OCI-LY7 (cell line): ENCODE results near the gene RGS10. TPM values are rescaled to one million over a fixed set of nuclear protein-coding genes. Genes with fewer than 3 reads are reported as not detected.

Source experiments
- BruUV-seq: library from RNA; stranded (reverse); fragments of 400-500 nt; replicated peaks from 2 replicates; lab custom pipeline; 2021; lab: Mats Ljungman, UMichigan
- CTCF ChIA-PET: fragments of 300-600 bp; sonication (Branson Sonifier 250); formaldehyde crosslinking; loops from one replicate; lab custom pipeline; 2022; ENCODE audit warnings: antibody characterized with exemption; ENCODE audit not compliant: unreplicated experiment; lab: Charles Lee
- POLR2A ChIA-PET: fragments of 300-600 bp; sonication (Branson Sonifier 250); formaldehyde crosslinking; loops from one replicate; lab custom pipeline; 2022; ENCODE audit warnings: antibody characterized with exemption; lab: Charles Lee
- DNase-seq: peaks from one replicate; pipeline ENCODE4 v3.0.0-alpha.2; 2015; ENCODE audit warnings: low spot score
- H2AFZ ChIP-seq: fragments of 200-600 bp; sonication (generic), shearing (Covaris generic); 2 replicates; pipeline ENCODE4 v1.6.1; 2014; ENCODE audit warnings: mild to moderate bottlenecking, antibody characterized with exemption, low read length, moderate library complexity
- H3K27ac ChIP-seq: fragments of 200-600 bp; sonication (generic); 2 replicates; pipeline ENCODE4 v1.5.1; 2014; ENCODE audit warnings: mixed run types, low read depth, mild to moderate bottlenecking, moderate library complexity, low read length, inconsistent platforms; ENCODE audit not compliant: poor library complexity, severe bottlenecking
- H3K36me3 ChIP-seq: fragments of 200-600 bp; sonication (generic); 2 replicates; pipeline ENCODE4 v1.6.1; 2014; ENCODE audit warnings: mild to moderate bottlenecking, antibody characterized with exemption, low read length, moderate library complexity, mixed read lengths; ENCODE audit not compliant: insufficient read depth
- H3K4me1 ChIP-seq: fragments of 200-600 bp; sonication (generic); 2 replicates; pipeline ENCODE4 v1.5.1; 2014; ENCODE audit warnings: mild to moderate bottlenecking, low read length; ENCODE audit not compliant: insufficient read depth, poor library complexity, severe bottlenecking
- H3K4me2 ChIP-seq: fragments of 200-600 bp; sonication (generic); 2 replicates; pipeline ENCODE4 v1.6.1; 2014; ENCODE audit warnings: mild to moderate bottlenecking, low read length
- H3K4me3 ChIP-seq: fragments of 200-600 bp; sonication (generic); 2 replicates; pipeline ENCODE4 v1.5.1; 2014; ENCODE audit warnings: mild to moderate bottlenecking, low read depth, low read length; ENCODE audit not compliant: poor library complexity, severe bottlenecking
- H3K79me2 ChIP-seq: fragments of 200-600 bp; sonication (generic); 2 replicates; pipeline ENCODE4 v1.6.1; 2016; ENCODE audit warnings: low read depth, mild to moderate bottlenecking, low read length, moderate library complexity, mixed read lengths; ENCODE audit not compliant: insufficient read depth
- H3K9me2 ChIP-seq: fragments of 200-600 bp; sonication (generic); 2 replicates; pipeline ENCODE4 v1.6.1; 2016; ENCODE audit warnings: mild to moderate bottlenecking, low read length, mixed read lengths; ENCODE audit not compliant: insufficient read depth
- H3K9me3 ChIP-seq: fragments of 200-600 bp; sonication (generic); 2 replicates; pipeline ENCODE4 v1.6.1; 2014; ENCODE audit warnings: mild to moderate bottlenecking, mixed run types, low read length, mixed read lengths
- H4K20me1 ChIP-seq: fragments of 200-600 bp; sonication (generic); 2 replicates; pipeline ENCODE4 v1.6.1; 2014; ENCODE audit warnings: mild to moderate bottlenecking, antibody characterized with exemption, low read length, moderate library complexity, mixed read lengths; ENCODE audit not compliant: insufficient read depth
- EZH2phosphoT487 ChIP-seq: fragments of 200-600 bp; sonication (generic); IDR thresholded peaks from 2 replicates; pipeline ENCODE4 v1.6.1; 2018; ENCODE audit warnings: low read depth, borderline replicate concordance, mild to moderate bottlenecking, mixed run types, antibody characterized with exemption, low read length, moderate library complexity, mixed read lengths
- intact Hi-C: fragments of 100-400 bp; cut with micrococcal nuclease; formaldehyde crosslinking; loops from one replicate; pipeline ENCODE4 v1.10.0; 2022; ENCODE audit not compliant: unreplicated experiment
- total RNA-seq, 2 experiments: library from RNA; depleted of rRNA in 1 of 2; stranded (reverse); fragments of >200 nt in 1 of 2; shearing (Covaris generic) in 1 of 2; gene quantifications; 2 replicates each; pipeline ENCODE4 v1.2.3, GENCODE V29; 2014 to 2022
- TF ChIP-seq, protein P1 (sequence below): fragments of 200-600 bp; sonication (generic); conservative IDR thresholded peaks from 2 replicates; pipeline ENCODE4 v1.5.1; 2014; ENCODE audit warnings: mild to moderate bottlenecking, antibody characterized with exemption, low read length, moderate library complexity, mixed read lengths

The RGS10 gene
- total RNA-seq, 2 experiments from 2014 or later, result 22.5 to 45.2 TPM

DNA sequence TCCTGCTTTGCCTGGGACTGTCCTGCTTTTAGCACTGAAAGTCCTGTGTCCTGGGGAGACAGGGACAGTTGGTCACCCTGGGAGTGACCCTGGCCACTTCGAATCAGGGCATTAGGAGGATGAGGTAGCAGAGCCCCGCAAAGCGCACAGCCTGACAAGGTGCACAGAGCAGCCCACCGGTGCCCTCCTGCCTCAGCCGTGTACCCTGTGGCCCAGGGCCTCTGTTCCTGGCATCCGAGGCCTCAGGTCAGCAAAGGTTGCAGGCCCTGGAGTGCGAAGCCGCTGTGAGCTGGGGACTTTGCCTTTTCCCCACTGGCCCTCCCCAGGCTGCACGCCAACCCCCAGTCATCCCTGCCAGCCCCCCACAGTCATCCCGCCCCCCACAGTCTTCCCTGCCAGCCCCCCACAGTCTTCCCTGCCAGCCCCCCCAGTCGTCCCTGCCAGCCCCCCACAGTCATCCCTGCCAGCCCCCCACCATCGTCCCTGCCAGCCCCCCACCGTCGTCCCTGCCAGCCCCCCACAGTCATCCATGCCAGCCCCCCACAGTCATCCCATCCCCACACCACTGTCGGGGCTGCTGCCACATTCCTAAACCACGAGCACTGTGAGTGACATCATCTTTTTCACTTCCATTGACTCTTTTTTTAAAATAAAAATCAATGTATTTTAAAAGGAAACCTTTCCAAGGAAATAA, 91.8 kb downstream of the RGS10 start:
- no TSS peak for BruUV-seq
- TF ChIP-seq, protein P1, sequence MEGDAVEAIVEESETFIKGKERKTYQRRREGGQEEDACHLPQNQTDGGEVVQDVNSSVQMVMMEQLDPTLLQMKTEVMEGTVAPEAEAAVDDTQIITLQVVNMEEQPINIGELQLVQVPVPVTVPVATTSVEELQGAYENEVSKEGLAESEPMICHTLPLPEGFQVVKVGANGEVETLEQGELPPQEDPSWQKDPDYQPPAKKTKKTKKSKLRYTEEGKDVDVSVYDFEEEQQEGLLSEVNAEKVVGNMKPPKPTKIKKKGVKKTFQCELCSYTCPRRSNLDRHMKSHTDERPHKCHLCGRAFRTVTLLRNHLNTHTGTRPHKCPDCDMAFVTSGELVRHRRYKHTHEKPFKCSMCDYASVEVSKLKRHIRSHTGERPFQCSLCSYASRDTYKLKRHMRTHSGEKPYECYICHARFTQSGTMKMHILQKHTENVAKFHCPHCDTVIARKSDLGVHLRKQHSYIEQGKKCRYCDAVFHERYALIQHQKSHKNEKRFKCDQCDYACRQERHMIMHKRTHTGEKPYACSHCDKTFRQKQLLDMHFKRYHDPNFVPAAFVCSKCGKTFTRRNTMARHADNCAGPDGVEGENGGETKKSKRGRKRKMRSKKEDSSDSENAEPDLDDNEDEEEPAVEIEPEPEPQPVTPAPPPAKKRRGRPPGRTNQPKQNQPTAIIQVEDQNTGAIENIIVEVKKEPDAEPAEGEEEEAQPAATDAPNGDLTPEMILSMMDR, result no peak
- TF ChIP-seq EZH2phosphoT487, result no peak
- no peaks in the 10 kb centered on the region for H3K36me3 ChIP-seq
- H4K20me1 ChIP-seq, result no peaks in the 10 kb centered on the region
- no peak overlapping the region for H3K4me3 ChIP-seq
- POLR2A ChIA-PET, result no interaction called here
- no peak for DNase-seq
- no peaks in the 10 kb centered on the region for H3K9me3 ChIP-seq
- CTCF ChIA-PET, result no interaction called here
- H3K27ac ChIP-seq, result no peak overlapping the region
- no peak overlapping the region for H2AFZ ChIP-seq
- H3K4me2 ChIP-seq, result no peak overlapping the region
- H3K4me1 ChIP-seq, result peaks cover 9% of the 10 kb centered on the region
- no peaks in the 10 kb centered on the region for H3K79me2 ChIP-seq
- intact Hi-C loops, result no loop called here
- H3K9me2 ChIP-seq, result no peaks in the 10 kb centered on the region

Other genes with a start within 250 kb of the RGS10 start
- 61.1 and 67.6 TPM in 2 replicates for gene TIAL1, start 54.2 kb upstream of the RGS10 start, total RNA-seq (2014; rRNA removed; shearing (Covaris generic))
- 172 and 174 TPM in 2 replicates for gene TIAL1, start 54.2 kb upstream of the RGS10 start, total RNA-seq (2022)
- gene BAG3, start 108.7 kb upstream of the RGS10 start, total RNA-seq (2014; rRNA removed; shearing (Covaris generic)), result 0.41 and 1.9 TPM in 2 replicates
- 2.4 and 2.6 TPM in 2 replicates for gene BAG3, start 108.7 kb upstream of the RGS10 start, total RNA-seq (2022)
- gene INPP5F, start 183.3 kb upstream of the RGS10 start, total RNA-seq (2014; rRNA removed; shearing (Covaris generic)), result 6.2 TPM in 2 replicates
- gene INPP5F, start 183.3 kb upstream of the RGS10 start, total RNA-seq (2022), result 8.7 and 12.8 TPM in 2 replicates